ENCODE measurements around the gene OCA2.
"Not testable (repeated sequence)": the region's sequence is repeated elsewhere in the genome, so short reads cannot be mapped to it uniquely, and the experiment has no call there.

Gene OCA2

GRCh38 chr15:28128031-28128430 lies 28.9 kb upstream of the OCA2 start:
- Histone ChIP-seq H3K4me1 (ENCODE audit: insufficient read depth, low read length) (no peaks in the 10 kb centered on the region), H2AFZ (ENCODE audit: low read depth, low read length) (no peak overlapping the region), H3K36me3 (ENCODE audit: insufficient read depth, low read length) (peaks cover 56% of the 10 kb centered on the region), H3K4me3 (ENCODE audit: low read length) (no peak overlapping the region), H3K27me3 (ENCODE audit: insufficient read depth, low read length) (no peaks in the 10 kb centered on the region), H3K9me3 (ENCODE audit: low read length) (no peaks in the 10 kb centered on the region)

GRCh38 chr15:28127036-28127435 lies 27.9 kb upstream of the OCA2 start:
- Histone ChIP-seq H2AFZ (ENCODE audit: low read depth, low read length) (no peak overlapping the region), H3K4me1 (ENCODE audit: insufficient read depth, low read length) (no peaks in the 10 kb centered on the region), H3K9me3 (ENCODE audit: low read length) (no peaks in the 10 kb centered on the region), H3K27me3 (ENCODE audit: insufficient read depth, low read length) (no peaks in the 10 kb centered on the region), H3K4me3 (ENCODE audit: low read length) (no peak overlapping the region), H3K36me3 (ENCODE audit: insufficient read depth, low read length) (peaks cover 59% of the 10 kb centered on the region)

GRCh38 chr15:28125673-28126651 lies 26.8 kb upstream of the OCA2 start:
- H3K4me3 ChIP-seq (ENCODE audit: low read length), result no peak overlapping the region
- no peaks in the 10 kb centered on the region for H3K4me1 ChIP-seq (ENCODE audit: insufficient read depth, low read length)
- H3K36me3 ChIP-seq (ENCODE audit: insufficient read depth, low read length), result peaks cover 57% of the 10 kb centered on the region
- H3K27me3 ChIP-seq (ENCODE audit: insufficient read depth, low read length), result no peaks in the 10 kb centered on the region
- no peak overlapping the region for H2AFZ ChIP-seq (ENCODE audit: low read depth, low read length)
- no peaks in the 10 kb centered on the region for H3K9me3 ChIP-seq (ENCODE audit: low read length)

- H3K27me3 ChIP-seq (ENCODE audit: insufficient read depth, low read length), result no peaks in the 10 kb centered on the region
Measured at GRCh38 chr15:28124841-28125240, 25.7 kb upstream of the OCA2 start.

GRCh38 chr15:28123408-28124023 lies 24.4 kb upstream of the OCA2 start:
- H3K36me3 ChIP-seq (ENCODE audit: insufficient read depth, low read length), result peaks cover 60% of the 10 kb centered on the region
- H3K4me3 ChIP-seq (ENCODE audit: low read length), result no peak overlapping the region
- H3K9me3 ChIP-seq (ENCODE audit: low read length), result no peaks in the 10 kb centered on the region
- no peaks in the 10 kb centered on the region for H3K27me3 ChIP-seq (ENCODE audit: insufficient read depth, low read length)
- H2AFZ ChIP-seq (ENCODE audit: low read depth, low read length), result no peak overlapping the region
- no peaks in the 10 kb centered on the region for H3K4me1 ChIP-seq (ENCODE audit: insufficient read depth, low read length)

More at GRCh38 chr15:28124841-28125240, 25.7 kb upstream of the OCA2 start:
- Histone ChIP-seq H3K9me3 (ENCODE audit: low read length) (no peaks in the 10 kb centered on the region), H3K36me3 (ENCODE audit: insufficient read depth, low read length) (peaks cover 59% of the 10 kb centered on the region), H3K4me1 (ENCODE audit: insufficient read depth, low read length) (no peaks in the 10 kb centered on the region), H2AFZ (ENCODE audit: low read depth, low read length) (no peak overlapping the region), H3K4me3 (ENCODE audit: low read length) (no peak overlapping the region)

- Histone ChIP-seq H3K4me3 (ENCODE audit: low read length) (no peak overlapping the region), H3K9me3 (ENCODE audit: low read length) (no peaks in the 10 kb centered on the region), H2AFZ (ENCODE audit: low read depth, low read length) (no peak overlapping the region), H3K4me1 (ENCODE audit: insufficient read depth, low read length) (no peaks in the 10 kb centered on the region), H3K27me3 (ENCODE audit: insufficient read depth, low read length) (no peaks in the 10 kb centered on the region), H3K36me3 (ENCODE audit: insufficient read depth, low read length) (peaks cover 61% of the 10 kb centered on the region)
Measured at GRCh38 chr15:28122038-28122949, 23.2 kb upstream of the OCA2 start.

- H3K4me1 ChIP-seq (ENCODE audit: insufficient read depth, low read length); H3K9me3 ChIP-seq (ENCODE audit: low read length); H3K27me3 ChIP-seq (ENCODE audit: insufficient read depth, low read length); H2AFZ ChIP-seq (ENCODE audit: low read depth, low read length); H3K4me3 ChIP-seq (ENCODE audit: low read length): not testable (repeated sequence)
- H3K36me3 ChIP-seq (ENCODE audit: insufficient read depth, low read length), result peaks cover 66% of the 10 kb centered on the region
Measured at GRCh38 chr15:28121577-28121976, 22.5 kb upstream of the OCA2 start.

GRCh38 chr15:28120359-28120640 lies 21.2 kb upstream of the OCA2 start:
- H3K27me3 ChIP-seq (ENCODE audit: insufficient read depth, low read length), result no peaks in the 10 kb centered on the region
- no peaks in the 10 kb centered on the region for H3K9me3 ChIP-seq (ENCODE audit: low read length)
- H2AFZ ChIP-seq (ENCODE audit: low read depth, low read length), result no peak overlapping the region
- peaks cover 76% of the 10 kb centered on the region for H3K36me3 ChIP-seq (ENCODE audit: insufficient read depth, low read length)
- no peaks in the 10 kb centered on the region for H3K4me1 ChIP-seq (ENCODE audit: insufficient read depth, low read length)
- no peak overlapping the region for H3K4me3 ChIP-seq (ENCODE audit: low read length)

GRCh38 chr15:28118531-28118930 lies 19.4 kb upstream of the OCA2 start:
- Histone ChIP-seq H3K36me3 (ENCODE audit: insufficient read depth, low read length) (peaks cover 84% of the 10 kb centered on the region), H3K4me3 (ENCODE audit: low read length) (no peak overlapping the region), H3K9me3 (ENCODE audit: low read length) (no peaks in the 10 kb centered on the region), H3K4me1 (ENCODE audit: insufficient read depth, low read length) (no peaks in the 10 kb centered on the region), H2AFZ (ENCODE audit: low read depth, low read length) (no peak overlapping the region), H3K27me3 (ENCODE audit: insufficient read depth, low read length) (no peaks in the 10 kb centered on the region)

- Histone ChIP-seq H3K27me3 (ENCODE audit: insufficient read depth, low read length) (no peaks in the 10 kb centered on the region), H2AFZ (ENCODE audit: low read depth, low read length) (no peak overlapping the region), H3K4me1 (ENCODE audit: insufficient read depth, low read length) (no peaks in the 10 kb centered on the region), H3K4me3 (ENCODE audit: low read length) (no peak overlapping the region), H3K9me3 (ENCODE audit: low read length) (no peaks in the 10 kb centered on the region), H3K36me3 (ENCODE audit: insufficient read depth, low read length) (peaks cover 86% of the 10 kb centered on the region)
Measured at GRCh38 chr15:28118083-28118482, 19.0 kb upstream of the OCA2 start.

- Histone ChIP-seq H3K4me1 (ENCODE audit: insufficient read depth, low read length) (no peaks in the 10 kb centered on the region), H3K9me3 (ENCODE audit: low read length) (no peaks in the 10 kb centered on the region), H3K27me3 (ENCODE audit: insufficient read depth, low read length) (no peaks in the 10 kb centered on the region), H3K36me3 (ENCODE audit: insufficient read depth, low read length) (peaks cover 86% of the 10 kb centered on the region), H2AFZ (ENCODE audit: low read depth, low read length) (no peak overlapping the region), H3K4me3 (ENCODE audit: low read length) (no peak overlapping the region)
Measured at GRCh38 chr15:28117432-28117990, 18.4 kb upstream of the OCA2 start.

GRCh38 chr15:28116521-28117431 lies 17.7 kb upstream of the OCA2 start:
- Histone ChIP-seq H3K27me3 (ENCODE audit: insufficient read depth, low read length) (no peaks in the 10 kb centered on the region), H3K4me3 (ENCODE audit: low read length) (no peak overlapping the region), H3K9me3 (ENCODE audit: low read length) (no peaks in the 10 kb centered on the region), H2AFZ (ENCODE audit: low read depth, low read length) (no peak overlapping the region), H3K4me1 (ENCODE audit: insufficient read depth, low read length) (no peaks in the 10 kb centered on the region), H3K36me3 (ENCODE audit: insufficient read depth, low read length) (peaks cover 89% of the 10 kb centered on the region)

Data from neuron (in vitro differentiated cells).